Limb (tissue), 2 donors: ENCODE results near the gene PPHLN1.

ENCODE experiments used
- DNase-seq, 2 donors: peaks; one replicate each; pipeline ENCODE4 v3.0.0-alpha.2; 2016; ENCODE audit errors: extremely low spot score in 2 of 2

PPHLN1 gene

DNA sequence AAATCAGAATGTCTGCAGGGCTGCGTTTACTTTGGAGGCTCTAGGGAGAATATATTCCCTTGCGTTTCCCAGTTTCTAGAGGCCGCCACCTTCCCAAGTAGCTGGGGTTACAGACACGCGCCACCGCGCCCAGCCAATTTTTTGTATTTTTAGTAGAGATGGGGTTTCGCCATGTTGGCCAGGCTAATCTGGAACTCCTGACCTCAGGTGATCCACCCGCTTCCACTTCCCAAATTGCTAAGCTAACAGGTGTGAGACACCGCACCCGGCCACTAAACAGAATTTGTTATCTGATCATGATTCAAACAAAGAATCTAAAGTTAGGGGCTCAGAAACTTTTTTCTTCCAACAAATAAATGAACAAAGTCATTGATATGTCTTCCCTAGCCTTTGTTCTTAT, 114.6 kb downstream of the PPHLN1 start:
- no peak for DNase-seq

- DNase-seq: no peak
These were observed 116.4 kb downstream of the PPHLN1 start for GRCh38 chr12:42442311-42442759.

- DNase-seq: no peak
These were observed 116.9 kb downstream of the PPHLN1 start for GRCh38 chr12:42442888-42443287.

- no peak for DNase-seq
These were observed 118.4 kb downstream of the PPHLN1 start for GRCh38 chr12:42444192-42444943.

DNA sequence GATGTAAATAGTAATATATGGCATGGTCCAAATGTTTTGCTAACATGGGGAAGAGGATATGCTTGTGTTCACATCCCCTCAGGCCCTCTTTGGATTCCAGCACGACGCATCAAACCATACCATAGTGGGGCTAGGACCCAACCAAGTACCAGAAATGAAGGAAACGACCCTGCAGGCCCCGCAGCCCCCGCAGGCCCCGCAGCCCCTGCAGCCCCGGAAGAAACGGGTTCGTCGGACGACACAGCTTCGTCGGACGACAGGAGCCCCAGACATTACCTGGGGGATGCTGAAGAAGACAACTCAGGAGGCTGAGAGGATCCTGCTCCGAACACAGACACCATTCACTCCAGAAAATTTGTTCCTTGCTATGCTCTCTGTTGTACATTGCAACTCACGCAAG, 119.9 kb downstream of the PPHLN1 start:
- DNase-seq: no peak

GRCh38 chr12:42446761-42447160, 120.8 kb downstream of the PPHLN1 start:
- DNase-seq: no peak

GRCh38 chr12:42447371-42447786, 121.4 kb downstream of the PPHLN1 start:
- no peak for DNase-seq

DNA sequence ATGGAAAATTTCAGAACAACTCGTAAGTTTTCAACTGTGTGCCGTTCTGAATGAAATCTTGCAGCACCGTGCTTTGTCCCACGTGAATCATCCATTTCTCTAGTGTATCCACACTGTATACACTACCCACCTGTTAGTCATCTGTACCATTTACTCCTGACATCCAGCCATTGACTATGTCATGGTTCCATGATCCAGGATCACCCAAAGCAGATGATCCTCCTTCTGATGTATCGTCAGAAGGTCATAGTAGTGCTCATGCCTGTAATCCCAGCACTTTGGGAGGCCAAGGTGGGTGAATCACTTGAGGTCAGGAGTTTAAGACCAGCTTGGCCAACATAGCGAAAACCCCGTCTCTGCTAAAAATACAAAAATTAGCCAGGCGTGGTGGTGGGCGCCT, 122.9 kb downstream of the PPHLN1 start:
- no peak for DNase-seq

- no peak for DNase-seq
These were observed 124.3 kb downstream of the PPHLN1 start for GRCh38 chr12:42450248-42450647.

DNA sequence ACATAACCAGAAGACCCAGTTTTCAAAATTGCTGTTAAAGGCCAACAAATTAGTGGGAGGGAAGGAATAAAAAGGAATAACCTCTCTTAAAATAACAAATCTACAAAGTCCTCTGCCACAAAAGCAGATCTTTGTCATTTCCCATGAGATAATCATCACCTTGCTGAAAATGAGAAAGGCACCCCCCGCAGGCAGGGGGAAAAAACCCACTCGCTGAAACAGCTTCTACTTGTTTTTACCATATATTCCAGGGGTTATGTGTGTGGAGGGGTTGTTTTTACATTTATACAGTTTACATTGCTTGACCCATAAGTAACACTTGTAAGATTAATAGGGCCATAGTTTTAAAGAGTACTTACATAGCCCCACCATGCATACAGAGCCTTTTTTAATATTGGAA, 132.6 kb downstream of the PPHLN1 start:
- no peak for DNase-seq

DNA sequence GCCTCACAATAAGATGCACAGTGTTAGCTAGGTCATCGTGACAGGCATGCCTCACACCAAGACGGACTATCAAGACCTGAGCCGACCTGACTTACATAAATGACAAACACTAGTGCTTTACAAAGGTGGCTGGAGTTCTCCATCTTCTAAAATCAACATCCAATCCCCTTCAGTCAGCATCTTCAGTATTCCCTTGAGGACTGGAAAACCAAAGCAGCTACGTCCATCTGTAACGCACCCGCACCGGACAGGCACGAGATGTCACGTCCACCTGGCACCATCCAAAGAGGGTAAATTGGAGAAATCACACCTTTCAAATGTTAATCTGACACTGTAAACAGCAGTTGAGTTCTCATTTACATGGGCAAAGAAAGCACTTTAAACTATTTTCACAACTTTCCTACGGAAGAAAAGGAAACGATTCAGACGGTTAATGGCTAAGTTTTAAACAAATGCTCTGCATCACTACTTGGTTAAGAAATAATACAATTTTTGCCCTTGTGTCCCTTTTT, 133.4 kb downstream of the PPHLN1 start:
- DNase-seq: no peak

- no peak for DNase-seq
These were observed 136.5 kb downstream of the PPHLN1 start for GRCh38 chr12:42462486-42462885.

- no peak for DNase-seq
These were observed 137.7 kb downstream of the PPHLN1 start for GRCh38 chr12:42463671-42464070.

GRCh38 chr12:42468341-42468821, 142.4 kb downstream of the PPHLN1 start:
- no peak for DNase-seq

- DNase-seq: no peak
These were observed 143.0 kb downstream of the PPHLN1 start for GRCh38 chr12:42468921-42469320.

- no peak for DNase-seq
These were observed 143.6 kb downstream of the PPHLN1 start for GRCh38 chr12:42469355-42470175.

DNA sequence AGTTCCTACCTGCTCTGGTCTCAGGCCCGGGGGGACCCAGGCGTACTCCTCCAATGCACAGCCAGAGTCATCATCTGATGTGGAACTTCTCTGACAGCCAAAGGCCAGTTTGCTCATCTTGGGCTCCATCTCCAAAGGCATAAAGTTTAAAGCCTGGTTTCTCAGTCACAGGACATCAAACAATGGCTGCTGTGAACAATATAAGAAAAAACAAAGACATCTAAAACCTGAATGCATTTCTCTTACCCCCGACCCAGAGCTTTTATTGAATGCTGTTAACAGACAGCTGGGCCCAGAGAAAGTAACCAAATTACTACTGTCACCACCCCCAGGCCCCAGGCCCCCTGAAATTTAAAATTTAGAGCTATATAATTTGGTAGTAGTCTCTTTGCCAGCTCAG, 146.4 kb downstream of the PPHLN1 start:
- DNase-seq: no peak

DNA sequence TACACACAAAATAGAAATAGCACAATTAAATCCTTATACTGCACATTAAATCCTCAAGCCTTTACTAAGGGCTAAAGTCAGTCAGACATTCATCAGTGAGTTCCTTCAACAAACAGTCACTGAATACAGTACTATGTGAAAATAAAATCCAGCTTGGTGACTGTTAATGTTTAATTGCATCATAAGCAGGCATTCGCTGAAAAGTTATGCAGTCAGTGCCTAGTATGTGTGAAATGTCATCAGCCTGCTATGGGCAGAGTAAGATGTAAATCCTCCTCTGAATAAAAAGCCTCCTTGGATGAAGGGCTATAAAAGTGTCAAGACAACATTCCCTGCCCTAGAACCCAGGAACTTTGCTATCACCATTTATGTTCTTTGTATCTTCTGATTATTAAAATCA, 147.2 kb downstream of the PPHLN1 start:
- no peak for DNase-seq

GRCh38 chr12:42473561-42473960, 147.6 kb downstream of the PPHLN1 start:
- no peak for DNase-seq

- DNase-seq: no peak
These were observed 148.4 kb downstream of the PPHLN1 start for GRCh38 chr12:42474391-42474790.

GRCh38 chr12:42475106-42475505, 149.1 kb downstream of the PPHLN1 start:
- DNase-seq: no peak

- DNase-seq: no peak
These were observed 152.0 kb downstream of the PPHLN1 start for GRCh38 chr12:42477941-42478340.
